ENCODE measurements around the gene INPP4A. TPM values are rescaled to one million over a fixed set of nuclear protein-coding genes. Genes with fewer than 3 reads are reported as not detected.

Gene INPP4A
- total RNA-seq, 2 donors from 2014 or later: 10.9 to 12.2 TPM

DNA sequence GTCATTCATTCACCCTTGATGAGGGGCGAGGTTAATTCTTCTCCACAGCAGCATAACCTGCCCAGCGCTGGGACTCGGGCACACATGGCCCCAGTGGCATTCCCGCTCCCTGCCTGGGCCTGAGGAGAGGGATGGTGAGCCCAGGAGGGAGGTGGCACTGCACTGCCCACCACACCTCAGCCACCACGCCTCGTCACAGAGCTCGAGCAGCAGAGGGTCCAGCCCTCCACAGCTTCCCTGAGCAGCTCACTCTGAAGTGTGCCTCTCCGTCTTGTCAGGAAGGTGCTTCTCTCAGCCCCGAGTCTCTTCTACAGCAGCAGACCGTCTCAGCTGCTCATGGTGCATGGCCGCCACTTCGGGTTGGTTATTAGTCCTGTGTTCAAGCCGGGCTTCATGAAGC is 128.8 kb downstream of the INPP4A start:
- intact Hi-C loops (cut with DNase I): no loop called here
- Histone ChIP-seq H3K27ac (no peak overlapping the region), H3K27me3 (no peaks in the 10 kb centered on the region), H3K9me3 (no peaks in the 10 kb centered on the region), H3K4me3 (no peak overlapping the region), H3K4me1 (no peaks in the 10 kb centered on the region), H3K36me3 (replicated peaks in 1 of 2; ENCODE audit: insufficient read depth in 1 of 2, low read depth in 2 of 2) (no peaks in the 10 kb centered on the region)
- 87 to 92% methylated on average over 10 to 12 of the region's 13 CpGs for WGBS, 2 donors
- no peak for TF ChIP-seq POLR2A (IDR thresholded peaks at IDR 0.05)
- TF ChIP-seq, protein P1, sequence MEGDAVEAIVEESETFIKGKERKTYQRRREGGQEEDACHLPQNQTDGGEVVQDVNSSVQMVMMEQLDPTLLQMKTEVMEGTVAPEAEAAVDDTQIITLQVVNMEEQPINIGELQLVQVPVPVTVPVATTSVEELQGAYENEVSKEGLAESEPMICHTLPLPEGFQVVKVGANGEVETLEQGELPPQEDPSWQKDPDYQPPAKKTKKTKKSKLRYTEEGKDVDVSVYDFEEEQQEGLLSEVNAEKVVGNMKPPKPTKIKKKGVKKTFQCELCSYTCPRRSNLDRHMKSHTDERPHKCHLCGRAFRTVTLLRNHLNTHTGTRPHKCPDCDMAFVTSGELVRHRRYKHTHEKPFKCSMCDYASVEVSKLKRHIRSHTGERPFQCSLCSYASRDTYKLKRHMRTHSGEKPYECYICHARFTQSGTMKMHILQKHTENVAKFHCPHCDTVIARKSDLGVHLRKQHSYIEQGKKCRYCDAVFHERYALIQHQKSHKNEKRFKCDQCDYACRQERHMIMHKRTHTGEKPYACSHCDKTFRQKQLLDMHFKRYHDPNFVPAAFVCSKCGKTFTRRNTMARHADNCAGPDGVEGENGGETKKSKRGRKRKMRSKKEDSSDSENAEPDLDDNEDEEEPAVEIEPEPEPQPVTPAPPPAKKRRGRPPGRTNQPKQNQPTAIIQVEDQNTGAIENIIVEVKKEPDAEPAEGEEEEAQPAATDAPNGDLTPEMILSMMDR (IDR thresholded peaks at IDR 0.05): no peak
- DNase-seq: no peak
- no peak for ATAC-seq

DNA sequence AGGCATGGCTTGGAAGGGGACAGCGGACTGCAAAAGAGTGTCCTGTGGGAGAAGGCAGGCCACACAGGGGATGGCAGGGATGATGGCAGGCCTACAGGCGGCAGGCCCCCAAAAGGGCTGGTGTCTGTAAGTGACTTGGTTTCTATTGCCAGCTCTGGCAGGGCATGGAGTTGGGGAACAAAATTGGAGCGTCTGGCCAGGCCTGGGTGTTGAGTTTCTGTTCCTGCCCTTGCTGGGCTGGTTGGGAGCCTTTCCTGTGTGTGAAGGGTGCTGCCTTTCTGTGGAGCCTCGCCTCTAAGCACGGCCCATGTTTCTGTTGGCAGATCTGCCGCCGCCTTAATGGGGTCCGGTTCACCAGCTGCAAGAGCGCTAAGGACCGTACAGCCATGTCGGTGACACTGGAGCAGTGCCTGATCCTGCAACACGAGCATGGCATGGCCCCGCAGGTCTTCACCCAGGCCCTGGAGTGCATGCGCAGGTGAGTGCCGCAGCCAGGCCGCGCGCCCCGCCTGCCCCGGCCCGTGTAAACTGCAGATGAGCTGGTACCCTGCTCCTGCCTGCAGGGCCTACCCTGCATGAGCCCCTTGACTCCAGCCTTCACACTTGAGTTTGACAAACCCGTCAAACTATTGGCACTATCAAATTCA is 132.1 kb downstream of the INPP4A start:
- Histone ChIP-seq H3K36me3 (replicated peaks in 1 of 2; ENCODE audit: insufficient read depth in 1 of 2, low read depth in 2 of 2) (no peaks in the 10 kb centered on the region), H3K4me1 (no peaks in the 10 kb centered on the region), H3K27me3 (no peaks in the 10 kb centered on the region), H3K27ac (no peak overlapping the region), H3K9me3 (no peaks in the 10 kb centered on the region), H3K4me3 (no peak overlapping the region)
- intact Hi-C loops (cut with DNase I): no loop called here
- TF ChIP-seq, protein P1 (IDR thresholded peaks at IDR 0.05): no peak
- no peak for TF ChIP-seq POLR2A (IDR thresholded peaks at IDR 0.05)
- WGBS, 2 donors: 93 to 98% methylated on average over 15 to 19 of the region's 22 CpGs
- ATAC-seq (no peak), DNase-seq (no peak)

DNA sequence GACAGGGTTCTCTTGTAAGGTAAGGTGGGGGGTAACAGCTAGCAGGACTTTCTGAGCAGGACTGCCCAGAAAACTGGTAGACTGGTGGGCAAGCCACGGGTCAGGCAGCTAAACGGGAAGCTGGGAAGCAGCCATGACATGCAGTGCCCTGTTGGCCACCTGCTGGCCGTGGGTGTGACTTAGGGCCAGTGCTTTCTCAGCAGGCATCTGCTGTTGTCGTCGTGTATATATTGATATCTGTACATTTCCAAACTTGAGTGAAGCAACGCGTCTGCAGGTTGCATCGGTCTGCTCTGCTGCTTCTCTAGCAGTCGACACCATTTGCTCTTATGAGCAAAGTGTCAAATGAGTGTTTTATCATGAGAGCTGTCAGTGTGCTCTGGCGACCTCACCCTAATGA is 132.7 kb downstream of the INPP4A start:
- 71 to 72% methylated on average over 7 to 10 of the region's 10 CpGs for WGBS, 2 donors
- no peak overlapping the region for H3K4me3 ChIP-seq
- no peak overlapping the region for H3K27ac ChIP-seq
- intact Hi-C loops (cut with DNase I): no loop called here
- no peaks in the 10 kb centered on the region for H3K4me1 ChIP-seq
- no peaks in the 10 kb centered on the region for H3K9me3 ChIP-seq
- no peak for TF ChIP-seq POLR2A (IDR thresholded peaks at IDR 0.05)
- TF ChIP-seq, protein P1 (IDR thresholded peaks at IDR 0.05): peak in 1 of 7 experiments; percentile 2
- no peak for DNase-seq
- ATAC-seq: no peak
- no peaks in the 10 kb centered on the region for H3K27me3 ChIP-seq
- H3K36me3 ChIP-seq (replicated peaks in 1 of 2; ENCODE audit: insufficient read depth in 1 of 2, low read depth in 2 of 2): no peaks in the 10 kb centered on the region

DNA sequence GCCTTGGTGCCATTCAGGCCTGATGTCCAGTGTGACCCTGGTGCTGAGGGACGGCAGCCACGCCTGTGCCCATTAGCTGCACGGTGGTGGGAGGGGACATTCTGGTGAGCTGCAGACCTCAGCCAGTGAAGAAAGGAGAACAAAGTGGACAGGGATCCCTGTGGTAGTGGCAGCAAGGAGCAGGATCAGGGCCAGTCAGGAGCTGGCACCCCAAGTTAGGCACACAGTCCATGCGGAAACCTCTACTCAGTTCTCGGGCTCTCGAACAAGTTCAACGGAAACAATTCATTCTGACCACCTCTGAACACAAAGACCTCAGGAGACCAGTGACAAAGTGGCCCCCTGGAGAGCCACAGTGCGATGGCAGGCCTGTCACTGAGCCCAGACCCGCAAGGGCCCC is 133.6 kb downstream of the INPP4A start:
- Histone ChIP-seq H3K4me3 (no peak overlapping the region), H3K9me3 (no peaks in the 10 kb centered on the region), H3K36me3 (replicated peaks in 1 of 2; ENCODE audit: insufficient read depth in 1 of 2, low read depth in 2 of 2) (no peaks in the 10 kb centered on the region), H3K4me1 (no peaks in the 10 kb centered on the region), H3K27ac (no peak overlapping the region), H3K27me3 (no peaks in the 10 kb centered on the region)
- WGBS, 2 donors: 84 to 85% methylated on average over 9 of the region's 9 CpGs
- no peak for ATAC-seq
- DNase-seq: no peak
- intact Hi-C loops (cut with DNase I): no loop called here
- TF ChIP-seq POLR2A (IDR thresholded peaks at IDR 0.05): no peak
- TF ChIP-seq, protein P1 (IDR thresholded peaks at IDR 0.05): no peak

DNA sequence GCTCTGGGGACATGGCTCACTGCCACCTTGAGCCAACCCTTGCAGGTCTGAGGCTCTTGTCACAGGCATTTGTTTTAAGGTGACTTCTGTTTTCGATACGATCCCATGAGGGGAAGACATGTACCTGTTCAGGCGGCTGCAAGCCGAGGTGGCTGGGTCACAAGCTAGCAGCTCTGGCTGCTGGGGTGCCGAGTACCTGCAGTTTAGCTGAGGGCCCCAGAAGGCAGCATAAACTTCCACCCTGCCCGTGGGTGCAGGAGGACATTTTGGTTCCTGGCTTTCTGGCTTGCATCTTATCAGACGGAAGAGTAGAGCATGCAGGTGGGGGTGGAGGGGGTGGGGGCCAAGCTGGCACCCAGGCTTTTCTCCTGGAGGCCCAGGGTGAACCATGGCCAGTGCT is 135.3 kb downstream of the INPP4A start:
- no peak for ATAC-seq
- no peak overlapping the region for H3K4me3 ChIP-seq
- H3K9me3 ChIP-seq: no peaks in the 10 kb centered on the region
- no peaks in the 10 kb centered on the region for H3K27me3 ChIP-seq
- 83 to 100% methylated on average over 3 to 7 of the region's 7 CpGs for WGBS, 2 donors
- no peaks in the 10 kb centered on the region for H3K4me1 ChIP-seq
- no peak for TF ChIP-seq POLR2A (IDR thresholded peaks at IDR 0.05)
- TF ChIP-seq, protein P1 (IDR thresholded peaks at IDR 0.05): no peak
- DNase-seq: no peak
- H3K36me3 ChIP-seq (replicated peaks in 1 of 2; ENCODE audit: insufficient read depth in 1 of 2, low read depth in 2 of 2): no peaks in the 10 kb centered on the region
- intact Hi-C loops (cut with DNase I): no loop called here
- no peak overlapping the region for H3K27ac ChIP-seq
